NCI-H1436 treated with DMSO at 0.1 percent for 48 hours (cell line): ENCODE measurements around the gene NCOR2.

Experiments
- DNase-seq: peaks from one replicate; lab custom pipeline; 2025; lab: John Stamatoyannopoulos, UW

The NCOR2 gene

GRCh38 chr12:124576061-124576650 lies 8.7 kb upstream of the NCOR2 start:
- no peak for DNase-seq

DNA sequence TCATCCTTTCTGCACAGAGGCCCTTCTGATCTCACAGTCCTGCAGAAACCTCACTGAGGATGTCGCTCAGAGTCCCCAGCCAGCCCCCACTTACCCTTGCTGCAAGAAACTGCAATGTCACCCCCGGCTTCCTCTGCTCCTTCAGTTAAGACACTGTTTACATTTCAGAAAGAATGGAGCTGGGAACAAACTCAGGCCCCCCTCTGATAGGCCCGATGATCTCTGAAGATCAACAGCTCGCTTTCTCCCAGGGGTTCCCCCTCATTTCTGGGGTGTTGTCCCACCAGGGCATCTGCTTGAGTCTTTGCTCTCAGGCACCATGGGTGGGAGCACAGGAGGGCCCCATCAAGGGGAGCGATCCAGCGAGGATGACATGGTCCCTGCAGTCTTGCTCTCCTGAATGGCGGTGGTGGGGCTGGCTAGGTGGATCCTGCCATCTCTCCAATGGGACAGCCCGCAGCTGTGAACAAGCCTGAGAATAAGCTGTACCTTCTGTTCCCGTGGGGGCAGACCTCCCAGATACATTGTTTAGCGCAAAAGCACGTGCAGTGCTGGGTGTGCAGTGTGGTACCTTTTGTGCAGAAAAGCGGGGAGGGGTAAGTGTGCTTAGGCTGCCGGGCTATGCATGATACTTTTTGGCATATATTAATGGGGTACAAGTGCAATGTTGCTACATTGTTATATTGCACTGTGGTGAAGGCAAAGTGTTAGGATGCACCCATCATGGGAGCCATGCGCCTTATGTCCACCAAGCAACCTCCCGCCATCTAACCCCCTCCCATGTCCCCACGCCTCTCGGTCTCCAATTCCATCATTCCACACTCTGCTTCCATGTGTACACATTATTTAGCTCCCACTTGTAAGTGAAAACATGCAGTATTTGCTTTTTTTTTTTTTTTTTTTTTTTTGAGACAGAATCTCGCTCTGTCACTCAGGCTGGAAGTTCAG lies 6.7 kb upstream of the NCOR2 start:
- DNase-seq = no peak

GRCh38 chr12:124571556-124571955 lies 4.1 kb upstream of the NCOR2 start:
- no peak for DNase-seq

DNA sequence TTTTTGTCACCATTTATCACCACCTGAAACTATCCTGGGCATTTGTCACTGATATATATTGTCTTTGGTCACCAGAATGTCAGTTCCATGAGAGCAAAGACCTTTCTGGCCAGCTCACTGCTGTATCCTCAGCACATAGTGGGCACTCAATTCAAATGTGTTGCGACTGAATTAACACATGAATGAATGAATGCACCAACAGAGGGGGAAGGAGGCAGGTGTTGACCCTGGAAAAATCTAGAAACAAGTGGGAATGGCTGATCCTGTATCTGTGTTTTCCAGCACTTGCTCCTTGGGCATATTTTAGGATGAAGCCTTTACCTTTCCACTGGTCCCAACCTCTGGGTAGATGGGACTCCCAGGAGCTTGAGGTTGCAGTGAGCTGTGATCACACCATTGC lies 3.4 kb upstream of the NCOR2 start:
- DNase-seq = no peak

DNA sequence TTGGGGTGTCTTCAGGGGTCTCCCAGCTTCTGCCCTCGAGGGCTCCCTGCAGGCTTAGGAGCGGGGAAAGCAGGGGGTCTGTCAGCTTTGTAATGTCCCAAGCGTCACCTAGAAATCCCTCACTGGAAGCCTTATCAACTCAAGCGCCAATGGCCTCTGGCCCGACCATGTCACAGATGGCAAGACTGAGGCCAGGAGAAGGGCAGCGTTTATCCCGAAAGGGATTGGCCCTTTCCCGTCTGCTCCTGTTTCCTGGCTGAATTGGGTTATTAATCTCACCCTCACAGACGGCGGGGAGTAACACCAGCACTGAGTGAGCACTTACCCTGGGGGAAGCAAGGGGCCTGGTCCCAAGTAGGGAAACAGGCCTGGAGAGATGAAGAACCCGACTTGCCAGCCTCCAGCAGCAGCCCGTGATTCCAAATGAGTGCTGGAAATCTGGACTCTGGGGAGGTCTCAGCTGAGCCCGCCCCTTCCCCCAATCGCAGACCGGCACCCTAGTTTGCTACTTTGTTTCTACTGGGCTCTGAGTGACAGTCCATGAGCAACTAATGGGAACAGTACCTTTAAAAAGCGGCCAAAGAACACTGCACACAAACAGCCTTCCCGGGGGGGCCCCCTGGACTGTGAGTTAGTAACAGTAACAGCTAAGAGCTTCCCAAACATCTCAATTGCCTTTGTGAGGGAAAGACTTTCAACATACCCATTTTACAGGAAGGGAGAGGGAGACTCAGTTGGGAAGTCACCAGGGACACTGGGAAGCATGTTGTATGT lies 2.1 kb upstream of the NCOR2 start:
- no peak for DNase-seq

GRCh38 chr12:124568431-124569374 lies 1.3 kb upstream of the NCOR2 start:
- no peak for DNase-seq

DNA sequence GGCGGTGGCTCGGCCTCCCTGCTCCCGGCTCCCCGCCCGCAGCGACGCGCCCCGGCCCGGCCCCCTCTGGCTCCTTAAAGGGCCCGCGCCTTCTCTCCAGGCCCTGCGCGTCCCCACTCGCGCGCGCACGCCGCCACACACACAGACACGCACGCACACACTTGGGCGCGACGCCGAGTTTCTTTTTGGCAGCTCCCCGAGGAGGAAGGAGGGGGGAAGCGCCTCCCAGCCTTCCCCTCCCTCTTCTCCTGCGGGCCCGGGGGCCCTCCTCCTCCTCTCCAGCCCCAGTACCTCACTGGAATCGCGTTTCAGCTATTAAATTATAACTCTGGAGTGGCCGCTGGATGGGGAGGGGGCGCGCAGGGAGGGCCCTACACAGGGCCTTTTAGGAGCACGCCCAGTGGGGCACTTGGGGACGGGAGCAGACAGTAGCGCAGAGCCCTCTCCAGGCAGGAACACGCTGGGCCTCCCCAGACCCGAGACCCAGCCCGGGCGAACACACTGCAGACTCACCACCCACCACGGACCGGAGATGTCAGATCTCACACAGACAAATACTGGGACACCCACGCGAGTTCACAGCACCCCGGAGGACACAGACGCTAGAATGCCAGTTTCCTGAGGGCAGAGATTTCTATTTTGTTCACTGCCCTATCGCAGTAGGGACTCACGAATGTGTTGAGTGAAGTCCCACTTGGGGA lies 411 bp upstream of the NCOR2 start:
- no peak for DNase-seq

DNA sequence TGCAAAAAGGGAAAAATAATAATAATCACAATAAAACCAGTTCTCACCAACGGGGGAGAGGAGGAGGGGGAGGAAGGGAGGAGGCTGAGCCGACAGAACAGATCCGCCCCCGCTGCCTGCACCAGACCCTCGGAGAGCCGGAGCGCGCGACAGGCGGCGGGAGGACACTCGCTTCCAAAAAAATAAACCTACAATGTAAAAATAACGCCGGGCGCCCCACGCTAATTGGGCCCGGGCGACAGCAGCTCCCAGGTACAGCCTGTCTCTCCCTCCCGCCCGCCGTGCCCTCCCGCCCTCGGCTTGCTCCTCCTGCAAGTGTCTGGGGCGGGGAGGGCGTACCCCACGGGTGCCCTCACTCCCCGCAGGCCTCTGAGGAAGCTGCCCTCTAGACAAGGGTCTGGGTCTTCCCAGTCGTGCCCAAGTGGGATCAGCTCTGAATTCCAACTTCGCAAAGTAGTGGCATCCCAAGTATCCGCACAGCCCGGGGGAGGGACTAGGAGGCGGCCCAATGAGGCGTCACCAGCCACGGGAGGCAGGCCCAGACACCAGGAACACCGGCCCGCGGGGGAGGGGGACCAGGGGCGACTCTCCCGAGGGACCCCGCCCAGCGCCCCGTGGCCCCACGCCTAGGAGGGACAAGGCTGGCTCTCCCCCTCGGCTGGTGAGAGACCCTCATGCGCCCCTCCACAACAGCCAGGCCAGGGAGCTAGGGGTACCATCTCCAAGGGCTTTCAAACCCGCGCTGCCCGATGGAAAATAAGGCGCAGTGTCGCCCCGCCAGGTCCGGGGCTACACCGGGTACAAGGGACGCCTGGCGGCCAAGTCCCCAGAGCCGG lies 1.0 kb downstream of the NCOR2 start:
- DNase-seq = no peak

DNA sequence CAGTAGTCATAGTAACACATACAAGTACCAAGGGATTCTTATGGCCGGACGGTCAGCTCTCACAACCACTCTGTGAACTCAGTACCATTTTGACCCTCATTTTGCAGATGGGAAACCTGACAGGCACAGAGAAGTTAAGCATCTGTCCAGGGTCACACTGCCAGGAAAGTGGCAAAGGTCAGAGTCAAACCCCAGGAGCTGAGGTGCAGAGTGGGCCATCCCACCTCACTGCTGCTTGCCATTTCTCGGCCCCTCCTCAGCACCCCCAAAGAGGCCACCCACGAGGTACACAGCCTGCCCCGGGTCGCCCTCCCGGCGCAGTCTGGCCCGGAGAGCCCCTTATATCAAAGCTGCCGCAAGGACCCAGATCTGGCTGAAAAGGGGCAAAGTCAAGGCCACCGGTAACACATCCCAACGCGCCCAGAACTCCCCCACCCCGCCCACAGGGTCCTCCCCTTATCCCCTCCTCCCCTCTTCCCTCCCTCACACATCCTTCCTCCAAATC lies 1.7 kb downstream of the NCOR2 start:
- DNase-seq = no peak

DNA sequence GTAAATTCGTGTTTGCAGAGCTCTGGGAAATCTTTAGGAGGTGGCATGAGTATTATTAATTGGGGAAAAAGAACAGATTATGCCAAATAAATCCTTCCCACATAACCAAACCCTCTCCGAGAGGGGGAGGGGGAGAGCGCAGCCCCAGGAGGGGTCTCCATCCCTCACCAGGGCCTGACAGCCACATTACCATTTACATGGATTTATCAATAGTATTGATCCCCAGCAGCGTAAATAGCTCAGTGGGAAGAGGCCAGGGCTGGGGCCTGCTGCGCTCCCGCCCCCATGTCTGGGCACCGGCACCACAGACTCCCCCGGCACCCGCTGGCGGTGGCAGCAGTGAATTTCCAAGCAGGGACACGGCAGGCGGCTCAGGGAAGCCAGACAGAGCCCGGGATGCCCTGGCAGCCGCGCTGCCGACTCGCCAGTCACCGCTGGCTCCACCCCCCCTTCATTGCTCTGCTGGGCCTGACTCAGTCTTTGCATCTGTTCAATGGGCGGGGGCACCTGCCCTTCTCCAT lies 2.4 kb downstream of the NCOR2 start:
- no peak for DNase-seq

DNA sequence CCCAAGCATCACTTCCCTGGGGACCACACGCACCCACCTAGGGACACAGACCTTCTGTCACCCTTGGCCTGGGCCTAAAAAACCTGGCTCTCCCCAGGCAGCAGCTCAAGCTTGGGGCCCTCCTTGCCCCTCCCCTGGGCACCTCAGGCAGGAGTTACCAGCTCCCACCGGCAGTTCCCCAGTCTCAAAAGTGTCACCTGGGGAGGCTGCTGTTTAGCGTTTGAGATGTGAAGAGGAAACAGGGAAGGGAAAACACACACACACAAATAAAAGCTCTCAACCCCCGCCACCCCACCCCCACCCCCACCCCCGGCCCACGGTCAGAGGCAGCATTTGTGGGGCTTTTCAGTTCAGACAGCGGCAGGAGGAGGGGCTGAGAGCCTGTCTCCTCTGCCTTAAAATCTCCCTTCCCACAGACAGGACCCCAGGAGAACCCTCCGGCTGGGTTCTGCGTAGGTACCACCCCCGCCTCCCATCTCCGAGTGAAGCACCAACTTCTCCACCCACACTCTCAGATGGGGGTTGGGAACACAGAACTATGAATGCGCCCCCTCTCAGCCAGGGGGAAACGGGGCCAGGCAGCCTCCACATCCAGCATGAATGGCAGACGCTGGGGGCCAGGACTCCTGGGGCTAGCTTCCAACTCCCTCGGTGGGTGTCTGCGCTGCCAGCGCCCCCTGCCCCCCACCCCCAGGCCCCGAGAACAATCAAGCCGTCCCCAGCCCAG lies 3.0 kb downstream of the NCOR2 start:
- DNase-seq = no peak

GRCh38 chr12:124563809-124564208 lies 3.6 kb downstream of the NCOR2 start:
- DNase-seq = no peak

DNA sequence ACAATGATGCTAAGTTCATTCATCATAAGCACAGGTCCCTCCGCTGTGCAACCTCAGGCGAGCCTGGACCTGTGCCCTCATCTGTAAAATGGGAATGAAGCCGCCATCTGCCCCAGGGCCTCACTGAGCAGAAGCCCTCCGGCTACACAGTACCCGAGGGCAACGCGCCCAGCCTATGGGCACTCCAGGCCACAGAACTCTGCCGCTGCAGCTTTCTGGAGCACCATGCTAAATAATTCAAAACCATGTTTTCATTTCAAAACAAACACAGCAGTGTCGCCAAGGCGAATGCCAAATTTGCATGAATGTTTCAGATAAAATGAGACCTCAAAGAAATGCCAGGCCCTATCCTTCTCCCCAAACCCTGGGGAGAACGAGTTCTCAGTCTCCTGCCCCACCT lies 4.0 kb downstream of the NCOR2 start:
- no peak for DNase-seq

- DNase-seq = no peak
Observed at GRCh38 chr12:124562796-124563181, 4.6 kb downstream of the NCOR2 start.

DNA sequence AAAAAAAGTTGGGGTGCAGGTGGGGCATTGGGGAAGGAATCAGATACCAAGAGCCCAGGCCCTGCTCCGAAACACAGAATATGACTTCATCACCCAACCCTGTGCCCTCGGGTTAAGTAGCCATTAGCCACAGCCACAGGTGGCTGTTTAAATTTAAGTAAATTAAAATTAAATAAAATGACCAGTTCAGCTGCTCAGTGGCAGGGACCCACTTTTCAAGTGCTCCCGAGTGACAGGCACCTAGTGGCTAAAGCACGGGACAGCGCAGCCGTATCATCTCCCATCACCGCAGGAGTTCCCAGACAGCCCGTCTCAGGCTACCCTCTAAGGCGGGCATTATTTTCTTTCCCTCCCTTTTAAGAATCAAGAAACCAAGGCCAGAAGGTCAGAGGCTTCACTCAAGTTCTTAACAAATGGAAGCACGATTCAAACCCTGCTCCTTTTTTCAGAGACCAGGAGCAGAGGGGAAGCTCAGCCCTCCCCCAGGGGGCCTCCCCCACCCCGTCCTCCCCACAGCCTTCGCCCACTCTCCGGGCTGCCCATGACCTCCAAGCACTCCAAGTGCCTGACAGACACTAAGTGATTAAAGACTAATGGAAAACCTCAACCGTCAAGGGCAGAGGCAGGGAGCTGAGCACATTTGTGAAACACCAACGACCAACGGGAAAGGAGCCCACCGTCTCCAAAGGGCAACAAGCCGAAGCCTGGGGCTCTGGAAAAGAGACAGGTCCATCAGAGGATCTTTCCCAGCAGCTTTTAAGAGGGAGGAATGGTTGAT lies 5.2 kb downstream of the NCOR2 start:
- no peak for DNase-seq

GRCh38 chr12:124561231-124561630 lies 6.2 kb downstream of the NCOR2 start:
- no peak for DNase-seq

GRCh38 chr12:124560146-124560890 lies 7.1 kb downstream of the NCOR2 start:
- no peak for DNase-seq
